Uterus (tissue), 2 donors: ENCODE measurements around the gene IFIT2.

Experiments
- POLR2A ChIP-seq, 2 donors: fragments of 450-650 bp; IDR thresholded peaks; one replicate each; pipeline ENCODE4 v1.6.1; 2016; ENCODE audit warnings: antibody characterized with exemption in 2 of 2, mild to moderate bottlenecking in 1 of 2, moderate library complexity in 1 of 2
- TF ChIP-seq, protein P1 (sequence below), 4 experiments: fragments of 200-600 bp in 2 of 4; fragments of 450-650 bp in 2 of 4; sonication (generic) in 2 of 4; IDR thresholded peaks; one replicate each; pipeline ENCODE4 v1.5.1; 2016 to 2019; ENCODE audit warnings: antibody characterized with exemption in 4 of 4, mild to moderate bottlenecking in 2 of 4, moderate library complexity in 1 of 4

DNA sequence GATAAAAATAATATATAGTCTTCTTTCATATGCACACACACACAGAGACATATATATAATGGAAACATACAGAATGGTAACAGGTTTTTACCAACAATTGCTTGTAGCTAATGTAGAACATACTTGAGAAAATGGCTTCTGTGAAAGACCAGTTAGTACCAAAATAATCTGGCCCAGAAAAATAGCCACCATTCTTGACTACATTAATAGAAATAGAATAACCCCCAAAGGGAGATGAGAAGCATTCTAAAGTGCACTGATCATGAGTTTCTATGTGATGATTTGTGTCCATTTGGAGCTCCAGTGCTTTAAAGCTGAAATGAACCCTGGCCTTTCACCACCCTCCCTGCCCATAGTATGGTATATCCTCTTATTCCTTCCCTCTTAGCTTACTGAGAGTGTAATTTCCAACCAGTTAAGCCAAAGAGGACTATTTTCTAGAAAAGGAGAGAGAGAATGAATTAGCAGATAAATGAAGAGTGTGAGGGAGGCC, 22.9 kb upstream of the IFIT2 start:
- TF ChIP-seq POLR2A (IDR thresholded peaks at IDR 0.05), result no peak
- TF ChIP-seq, protein P1, sequence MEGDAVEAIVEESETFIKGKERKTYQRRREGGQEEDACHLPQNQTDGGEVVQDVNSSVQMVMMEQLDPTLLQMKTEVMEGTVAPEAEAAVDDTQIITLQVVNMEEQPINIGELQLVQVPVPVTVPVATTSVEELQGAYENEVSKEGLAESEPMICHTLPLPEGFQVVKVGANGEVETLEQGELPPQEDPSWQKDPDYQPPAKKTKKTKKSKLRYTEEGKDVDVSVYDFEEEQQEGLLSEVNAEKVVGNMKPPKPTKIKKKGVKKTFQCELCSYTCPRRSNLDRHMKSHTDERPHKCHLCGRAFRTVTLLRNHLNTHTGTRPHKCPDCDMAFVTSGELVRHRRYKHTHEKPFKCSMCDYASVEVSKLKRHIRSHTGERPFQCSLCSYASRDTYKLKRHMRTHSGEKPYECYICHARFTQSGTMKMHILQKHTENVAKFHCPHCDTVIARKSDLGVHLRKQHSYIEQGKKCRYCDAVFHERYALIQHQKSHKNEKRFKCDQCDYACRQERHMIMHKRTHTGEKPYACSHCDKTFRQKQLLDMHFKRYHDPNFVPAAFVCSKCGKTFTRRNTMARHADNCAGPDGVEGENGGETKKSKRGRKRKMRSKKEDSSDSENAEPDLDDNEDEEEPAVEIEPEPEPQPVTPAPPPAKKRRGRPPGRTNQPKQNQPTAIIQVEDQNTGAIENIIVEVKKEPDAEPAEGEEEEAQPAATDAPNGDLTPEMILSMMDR (IDR thresholded peaks at IDR 0.05), result no peak
